Kidney (tissue), 14 donors: ENCODE measurements around the gene OR1K1. TPM values are rescaled to one million over a fixed set of nuclear protein-coding genes. Genes with fewer than 3 reads are reported as not detected.

Experiments used
- DNase-seq, 5 donors: peaks; one replicate each; pipeline ENCODE4 v3.0.0-alpha.2; 2013 to 2020
- FAIRE-seq: peaks from 2 replicates; lab custom pipeline; 2012; peaks lifted over from hg19 to GRCh38; lab: Jason Lieb, UNC
- H3K27ac ChIP-seq, 2 donors: one replicate each; pipeline ENCODE4 v1.7.0; 2013; ENCODE audit warnings: low read depth in 2 of 2, low read length in 2 of 2, inconsistent platforms in 1 of 2
- H3K27me3 ChIP-seq: one replicate; pipeline ENCODE4 v1.7.1; 2013; ENCODE audit warnings: low read length, inconsistent platforms; ENCODE audit not compliant: control insufficient read depth, insufficient read depth
- H3K36me3 ChIP-seq, 3 donors: one replicate each; pipeline versions ENCODE4 v1.7.0 to v1.7.1; 2013; ENCODE audit warnings: low read length in 3 of 3, control low read depth in 1 of 3, inconsistent platforms in 1 of 3; ENCODE audit not compliant: insufficient read depth in 3 of 3, control insufficient read depth in 2 of 3
- H3K4me1 ChIP-seq, 3 donors: one replicate each; pipeline versions ENCODE4 v1.7.0 to v1.7.1; 2013; ENCODE audit warnings: low read length in 3 of 3, inconsistent platforms in 1 of 3, low read depth in 1 of 3; ENCODE audit not compliant: control insufficient read depth in 2 of 3, insufficient read depth in 2 of 3
- H3K4me3 ChIP-seq, 3 donors: one replicate each; pipeline versions ENCODE4 v1.7.0 to v1.8.1; 2013; ENCODE audit warnings: low read length in 3 of 3, control low read depth in 1 of 3, inconsistent platforms in 1 of 3
- H3K9ac ChIP-seq, 3 donors: one replicate each; pipeline versions ENCODE4 v1.7.0 to v1.7.1; 2013; ENCODE audit warnings: low read length in 3 of 3, control low read depth in 1 of 3, inconsistent platforms in 1 of 3
- H3K9me3 ChIP-seq, 3 donors: one replicate each; pipeline versions ENCODE4 v1.7.0 to v1.7.1; 2013; ENCODE audit warnings: low read length in 3 of 3, control low read depth in 1 of 3, inconsistent platforms in 1 of 3; ENCODE audit not compliant: control insufficient read depth in 2 of 3, insufficient read depth in 1 of 3
- intact Hi-C: fragments of 100-400 bp; cut with DNase I; formaldehyde crosslinking; loops from one replicate; pipeline ENCODE4 v1.11.1; 2022
- polyA plus RNA-seq: library from polyadenylated mRNA; stranded (reverse); fragments of 350-450 nt; fragmentation: Illumina TruSeq; extraction: RNeasy Lipid Tissue Mini Kit (QIAGEN cat#74804); gene quantifications from one replicate; pipeline ENCODE4 v1.2.3, GENCODE V29; 2014; ENCODE audit warnings: low read depth, low replicate concordance; ENCODE audit not compliant: insufficient read depth
- total RNA-seq: library from RNA; stranded (reverse); fragmentation: NEBNext Ultra II Directional; extraction: Animal tissue kit (Norgen Biotek cat#: 25700); gene quantifications from one replicate; pipeline ENCODE4 v1.2.1, GENCODE V29; 2021
- TF ChIP-seq, protein P1 (sequence below): IDR thresholded peaks from 3 replicates; pipeline ENCODE4 v1.5.1; 2012; ENCODE audit warnings: mild to moderate bottlenecking, moderate library complexity, borderline replicate concordance; ENCODE audit not compliant: insufficient read depth; ENCODE audit errors: extremely low read depth
- donor health status: control.
- donor health status: control.
- donor health status: control.
- donor health status: control.
- donor health status: control.
- donor health status: DM: yes; HTN: yes; CAD: no.
- donor health status: Normal renal cell carcinoma (clear cell type).

OR1K1 gene
- total and polyA plus RNA-seq, 2 donors from 2014 or later: not detected

DNA sequence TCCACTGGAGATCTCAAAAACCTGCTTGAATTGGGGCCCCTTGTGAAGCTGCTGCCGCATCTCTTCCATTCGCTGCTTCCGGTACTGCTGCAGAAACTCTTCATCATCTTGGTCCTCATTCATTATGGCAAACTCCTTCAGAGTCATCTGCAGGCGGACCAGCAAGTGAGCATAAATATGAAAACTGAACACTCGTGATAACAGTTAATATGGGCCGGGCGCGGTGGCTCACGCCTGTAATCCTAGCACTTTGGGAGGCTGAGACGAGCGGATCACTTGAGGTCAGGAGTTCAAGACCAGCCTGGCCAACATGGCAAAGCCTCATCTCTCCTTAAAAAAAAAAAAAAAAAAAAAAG lies 20.5 kb downstream of the OR1K1 start:
- TF ChIP-seq, protein P1, sequence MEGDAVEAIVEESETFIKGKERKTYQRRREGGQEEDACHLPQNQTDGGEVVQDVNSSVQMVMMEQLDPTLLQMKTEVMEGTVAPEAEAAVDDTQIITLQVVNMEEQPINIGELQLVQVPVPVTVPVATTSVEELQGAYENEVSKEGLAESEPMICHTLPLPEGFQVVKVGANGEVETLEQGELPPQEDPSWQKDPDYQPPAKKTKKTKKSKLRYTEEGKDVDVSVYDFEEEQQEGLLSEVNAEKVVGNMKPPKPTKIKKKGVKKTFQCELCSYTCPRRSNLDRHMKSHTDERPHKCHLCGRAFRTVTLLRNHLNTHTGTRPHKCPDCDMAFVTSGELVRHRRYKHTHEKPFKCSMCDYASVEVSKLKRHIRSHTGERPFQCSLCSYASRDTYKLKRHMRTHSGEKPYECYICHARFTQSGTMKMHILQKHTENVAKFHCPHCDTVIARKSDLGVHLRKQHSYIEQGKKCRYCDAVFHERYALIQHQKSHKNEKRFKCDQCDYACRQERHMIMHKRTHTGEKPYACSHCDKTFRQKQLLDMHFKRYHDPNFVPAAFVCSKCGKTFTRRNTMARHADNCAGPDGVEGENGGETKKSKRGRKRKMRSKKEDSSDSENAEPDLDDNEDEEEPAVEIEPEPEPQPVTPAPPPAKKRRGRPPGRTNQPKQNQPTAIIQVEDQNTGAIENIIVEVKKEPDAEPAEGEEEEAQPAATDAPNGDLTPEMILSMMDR: no peak
- Histone ChIP-seq H3K27me3 (no peaks in the 10 kb centered on the region), H3K4me3 (no peak overlapping the region), H3K4me1 (peaks cover 0 to 5% (median 0%) of the 10 kb centered on the region in 3 donors), H3K9ac (no peak overlapping the region), H3K9me3 (no peaks in the 10 kb centered on the region), H3K36me3 (peaks cover 6 to 21% (median 21%) of the 10 kb centered on the region in 3 donors), H3K27ac (peak overlapping the region in 1 of 2 donors; percentile 23)
- DNase-seq (no peak), FAIRE-seq (no peak)
- intact Hi-C loops: no loop called here

GRCh38 chr9:122821278-122821943 lies 21.5 kb downstream of the OR1K1 start:
- Histone ChIP-seq H3K27ac (peak overlapping the region in 1 of 2 donors; percentile 32), H3K36me3 (peaks cover 6 to 21% (median 19%) of the 10 kb centered on the region in 3 donors), H3K4me3 (no peak overlapping the region), H3K9ac (no peak overlapping the region), H3K27me3 (no peaks in the 10 kb centered on the region), H3K4me1 (peaks cover 0 to 5% (median 0%) of the 10 kb centered on the region in 3 donors), H3K9me3 (no peaks in the 10 kb centered on the region)
- intact Hi-C loops: no loop called here
- TF ChIP-seq, protein P1: no peak
- FAIRE-seq (no peak), DNase-seq (peak in 2 of 5 donors; percentile 19 to 80)

DNA sequence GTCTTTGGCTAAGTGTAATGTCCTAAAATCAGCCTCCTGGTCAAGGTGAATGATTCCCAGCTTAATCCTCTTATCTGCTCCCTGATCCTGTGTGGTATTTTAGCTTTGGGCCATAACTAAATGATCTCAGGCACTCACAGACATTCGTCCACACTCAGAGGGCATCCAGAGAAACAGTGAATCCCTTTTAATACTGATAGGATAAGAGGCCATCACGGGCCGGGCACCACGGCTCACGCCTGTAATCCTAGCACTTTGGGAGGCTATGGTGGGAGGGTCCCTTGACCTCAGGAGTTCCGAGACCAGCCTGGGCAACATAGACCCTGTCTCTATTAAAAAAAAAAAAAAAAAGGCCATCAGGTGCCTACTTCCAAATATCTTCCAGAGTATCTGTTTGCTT lies 22.1 kb downstream of the OR1K1 start:
- DNase-seq (no peak), FAIRE-seq (no peak)
- Histone ChIP-seq H3K9me3 (no peaks in the 10 kb centered on the region), H3K9ac (no peak overlapping the region), H3K27me3 (no peaks in the 10 kb centered on the region), H3K4me3 (no peak overlapping the region), H3K4me1 (peaks cover 3 to 12% (median 4%) of the 10 kb centered on the region in 3 donors), H3K27ac (peak overlapping the region in 1 of 2 donors; percentile 32), H3K36me3 (peaks cover 6 to 21% (median 19%) of the 10 kb centered on the region in 3 donors)
- intact Hi-C loops: no loop called here
- TF ChIP-seq, protein P1: no peak
